ENCODE results near the gene IRF2.
"Not testable (repeated sequence)": the region's sequence is repeated elsewhere in the genome, so short reads cannot be mapped to it uniquely, and the experiment has no call there.

The IRF2 gene

DNA sequence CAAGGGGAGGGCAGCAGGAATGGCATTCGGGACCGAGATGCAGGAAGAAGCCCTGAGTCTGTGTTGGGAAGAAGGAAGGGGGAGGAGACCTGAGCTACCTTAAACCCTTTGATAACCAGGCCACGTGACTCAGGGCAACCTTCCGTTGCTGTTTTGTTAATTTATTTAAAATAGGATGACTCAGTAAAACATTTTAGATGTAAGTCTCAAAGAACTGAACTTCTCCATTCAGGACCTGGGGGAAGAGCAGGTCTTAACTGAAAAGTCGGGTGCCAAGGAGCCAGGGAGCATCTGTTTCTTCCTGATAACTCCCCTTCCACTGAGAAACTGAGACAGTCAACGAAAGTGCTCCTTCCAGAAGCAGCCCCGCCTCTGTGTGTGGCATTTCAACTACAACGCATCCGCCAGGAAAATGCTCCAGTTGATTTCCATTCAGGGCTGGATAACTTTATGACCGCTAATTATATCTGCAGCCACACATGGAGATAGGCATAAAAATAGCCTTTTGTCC, 88.0 kb downstream of the IRF2 start:
- DNase-seq, result no peak

DNA sequence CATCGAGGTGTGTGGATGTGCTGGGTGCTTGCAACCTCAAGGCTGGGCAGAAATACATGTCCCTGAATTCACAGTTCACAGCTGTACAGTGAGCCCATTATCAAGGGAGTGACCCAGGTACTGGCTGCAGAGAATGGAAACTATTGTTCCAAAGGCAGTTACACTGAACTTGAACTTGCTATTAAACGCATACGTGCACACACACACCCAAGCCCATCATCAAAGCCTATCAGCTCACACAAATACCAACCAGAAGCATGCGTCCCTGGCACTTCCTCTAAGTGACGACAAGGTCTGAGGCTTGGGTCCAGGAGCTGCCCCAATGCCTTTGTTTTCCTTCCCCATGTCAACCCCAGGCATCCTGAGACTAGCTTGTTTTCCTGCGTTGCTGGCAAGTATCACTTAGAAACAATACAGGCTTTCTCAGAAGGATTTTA, 88.6 kb downstream of the IRF2 start:
- peak; percentile 29 for DNase-seq

DNA sequence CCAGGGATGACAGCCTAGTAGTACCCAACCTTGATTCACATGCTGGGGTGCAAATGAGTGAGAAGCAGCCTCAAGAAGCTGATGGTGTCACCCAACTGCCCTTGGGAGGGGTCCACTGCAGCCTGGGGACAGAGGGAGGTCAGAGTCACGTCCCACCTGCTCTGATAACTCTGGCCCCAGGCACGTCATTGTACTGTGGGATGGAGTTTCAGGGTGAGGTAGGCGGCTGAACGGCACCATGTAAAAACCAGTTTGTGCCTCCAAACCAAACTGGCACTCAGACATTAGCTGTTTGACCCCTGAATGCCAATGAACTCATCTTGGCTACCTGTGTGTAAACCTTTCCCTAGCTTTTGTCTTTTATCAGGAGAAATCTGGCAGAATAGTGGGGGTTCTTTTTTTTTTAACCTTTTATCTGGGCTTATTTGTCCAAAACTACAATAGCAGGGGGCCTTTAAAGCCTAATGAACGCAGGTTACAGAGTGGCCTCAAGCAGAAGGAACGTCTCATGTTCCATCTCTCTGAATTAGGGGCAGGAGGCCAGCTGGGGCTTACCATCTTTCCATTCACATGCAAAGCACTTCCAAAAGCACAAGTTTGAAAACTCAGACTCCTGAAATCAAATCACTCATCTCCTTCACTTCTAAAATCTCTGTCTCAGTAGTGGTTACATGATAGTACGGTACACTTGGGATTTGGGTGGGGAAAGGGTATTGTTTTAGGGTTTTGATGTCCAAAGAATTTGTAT, 89.4 kb downstream of the IRF2 start:
- DNase-seq, result no peak

DNA sequence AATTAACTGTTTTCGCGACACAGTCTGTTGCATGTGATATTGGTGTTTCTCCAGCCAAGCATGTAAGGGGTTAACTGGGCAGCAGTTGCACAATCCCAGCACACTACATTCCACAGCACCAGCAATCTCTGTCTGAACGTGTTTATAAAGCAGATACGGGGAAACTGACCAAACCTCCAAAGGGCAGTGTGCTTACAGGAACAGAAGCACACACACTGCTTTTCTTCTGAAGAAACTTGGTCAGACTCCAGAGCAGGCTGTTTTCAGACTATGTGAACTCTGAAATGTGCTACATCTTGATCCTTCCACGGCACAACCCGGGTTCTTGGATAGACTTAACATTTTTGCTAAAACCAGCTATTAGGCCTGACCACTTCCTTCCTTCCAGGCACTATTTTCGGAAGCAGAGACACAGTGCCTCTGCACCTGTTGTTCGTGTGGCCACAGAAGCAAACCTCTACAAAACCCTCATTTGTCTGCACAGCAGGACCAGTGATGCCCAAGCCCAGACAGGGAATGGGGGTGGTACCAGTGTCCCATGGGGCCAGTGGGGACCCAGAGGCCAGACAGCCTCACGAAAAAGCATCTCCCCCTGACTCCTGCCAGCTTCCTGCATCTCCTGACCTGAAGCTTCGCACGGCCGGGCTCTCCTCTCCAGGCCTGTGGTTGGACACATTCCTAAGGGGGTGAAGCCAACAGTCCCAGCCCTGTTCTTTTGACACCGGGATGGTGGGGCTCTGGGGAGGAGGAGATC, 90.1 kb downstream of the IRF2 start:
- DNase-seq, result peak; percentile 30

- DNase-seq, result no peak
Measured at GRCh38 chr4:184383497-184384055, 90.8 kb downstream of the IRF2 start.

DNA sequence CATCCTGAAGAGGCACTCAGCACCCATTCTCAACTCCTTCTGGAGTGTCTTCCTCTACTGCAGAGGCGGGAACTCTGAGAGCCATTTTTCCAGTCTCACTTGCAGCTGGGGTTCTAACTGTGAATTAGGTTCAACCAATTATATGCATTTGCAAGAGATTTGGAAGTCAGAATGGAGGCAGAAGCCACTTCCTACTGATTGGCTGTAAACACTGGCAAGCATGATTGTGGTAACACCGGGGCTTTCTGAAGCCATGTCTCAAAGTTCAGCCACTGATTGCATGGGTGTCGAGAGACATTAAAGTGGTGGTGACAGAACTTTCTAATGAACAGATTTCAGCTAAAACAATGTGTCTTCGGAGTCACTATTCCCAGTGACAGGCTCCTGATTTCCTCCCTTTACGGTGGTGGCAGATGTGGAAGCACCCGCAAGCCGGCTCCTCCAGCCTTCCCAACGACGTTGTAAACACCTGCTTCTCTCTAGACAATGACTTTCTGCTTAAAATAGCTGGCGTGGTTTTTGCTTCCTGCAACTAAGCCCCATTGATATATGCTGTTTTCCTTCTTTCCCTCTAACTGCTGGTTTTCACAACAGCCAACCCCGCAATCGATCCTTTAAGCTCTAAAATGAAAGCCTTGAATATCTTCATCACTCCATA, 92.0 kb downstream of the IRF2 start:
- no peak for DNase-seq

DNA sequence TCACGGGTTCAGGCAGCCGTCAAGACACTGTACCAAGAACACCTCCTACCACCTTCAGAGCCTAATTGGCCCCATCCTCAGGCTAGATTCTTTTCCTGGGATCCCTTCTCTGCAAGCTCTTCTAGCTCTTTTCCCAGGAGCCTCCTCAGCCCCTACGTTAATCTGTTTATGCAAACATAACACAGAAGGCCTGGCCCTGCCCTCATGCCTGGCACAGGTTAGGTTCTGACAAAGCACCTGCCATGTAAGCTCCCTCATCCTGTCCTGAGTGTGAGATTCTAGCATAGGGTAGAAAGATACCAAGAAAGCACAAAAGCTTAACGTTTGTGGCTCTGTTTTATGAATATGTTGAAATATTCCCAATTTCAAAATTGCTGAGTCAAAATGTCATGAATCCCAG, 93.6 kb downstream of the IRF2 start:
- DNase-seq, result no peak

- not testable (repeated sequence) for DNase-seq
Measured at GRCh38 chr4:184380214-184380613, 94.1 kb downstream of the IRF2 start.

DNA sequence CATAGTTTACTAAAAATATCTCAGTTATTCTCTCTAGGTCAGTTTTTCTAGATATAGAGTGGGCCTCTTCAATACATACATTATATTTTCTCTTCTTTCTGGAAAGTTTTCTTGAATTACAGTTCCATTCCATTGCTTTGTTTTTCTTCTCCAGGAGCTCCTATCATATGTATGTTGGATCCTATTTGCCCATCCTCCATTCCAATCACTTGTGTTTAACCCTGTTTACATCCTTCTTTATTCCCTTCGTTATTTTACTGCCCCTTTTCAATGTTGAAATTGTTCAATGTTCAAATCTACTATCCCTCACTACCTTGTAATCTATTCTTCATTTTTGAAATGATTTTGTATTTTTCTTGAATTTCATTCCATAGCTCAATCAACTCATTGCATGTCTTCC, 97.4 kb downstream of the IRF2 start:
- no peak for DNase-seq

- DNase-seq, result no peak
Measured at GRCh38 chr4:184376126-184376838, 98.1 kb downstream of the IRF2 start.

DNA sequence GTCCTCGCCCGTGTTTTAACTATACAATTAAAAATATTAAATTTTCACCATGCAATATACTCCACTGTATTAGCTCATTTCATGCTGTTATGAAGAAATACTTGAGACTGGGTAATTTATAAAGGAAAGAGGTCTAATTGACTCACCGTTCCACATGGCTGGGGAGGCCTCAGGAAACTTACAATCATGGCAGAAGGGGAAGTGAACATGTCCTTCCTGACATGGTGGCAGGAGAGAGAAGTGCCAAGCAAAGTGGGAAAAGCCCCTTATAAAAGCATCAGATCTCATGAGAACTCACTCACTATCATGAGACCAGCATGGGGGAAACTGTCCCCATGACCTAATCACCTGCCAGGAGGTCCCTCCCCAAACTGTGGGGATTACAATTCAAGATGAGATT, 98.7 kb downstream of the IRF2 start:
- DNase-seq, result not testable (repeated sequence)

DNA sequence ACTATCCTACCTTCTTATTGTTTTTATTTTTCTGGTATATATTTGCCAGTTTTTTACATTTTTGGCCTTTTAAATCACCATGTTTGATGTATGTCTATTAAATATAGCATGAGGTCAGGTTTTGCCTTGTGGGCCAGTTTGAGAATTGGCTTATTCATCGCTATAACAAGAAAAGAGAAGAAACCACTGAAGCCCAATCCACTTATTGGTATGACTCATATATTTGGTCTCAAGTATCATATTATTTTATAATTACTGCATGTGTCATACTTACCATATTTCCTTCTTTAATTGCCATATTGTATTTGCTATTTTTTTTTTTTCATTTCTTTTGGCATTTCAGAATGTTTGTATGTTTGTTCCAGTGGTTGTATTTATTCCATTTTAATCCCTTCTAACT, 99.3 kb downstream of the IRF2 start:
- DNase-seq, result no peak

DNA sequence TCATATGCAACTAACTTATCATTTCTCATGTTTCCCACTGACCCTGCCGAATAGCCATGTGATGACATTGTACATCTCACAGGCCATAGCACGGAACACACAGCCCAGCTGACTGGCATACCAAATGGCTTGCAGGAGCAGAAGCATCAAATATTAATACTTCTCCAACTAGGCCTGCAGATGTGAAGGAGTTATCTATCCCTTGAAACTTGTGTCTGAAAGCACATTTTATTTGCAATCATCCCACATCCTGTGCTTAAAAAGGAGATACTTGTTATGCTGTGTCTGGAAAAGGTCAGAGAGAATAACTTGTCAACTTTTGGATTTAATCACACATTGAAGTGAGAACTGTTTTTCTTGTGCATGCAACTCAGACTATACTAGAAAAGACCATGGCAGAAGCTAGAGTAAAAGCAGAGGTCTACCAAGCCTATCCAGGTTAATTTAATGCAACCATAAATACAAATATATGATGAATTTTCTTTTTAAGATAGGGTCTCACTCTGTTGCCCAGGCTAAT, 100.4 kb downstream of the IRF2 start:
- DNase-seq, result no peak

GRCh38 chr4:184371390-184371787, 103.0 kb downstream of the IRF2 start:
- DNase-seq, result no peak

GRCh38 chr4:184370711-184371389, 103.5 kb downstream of the IRF2 start:
- no peak for DNase-seq

DNA sequence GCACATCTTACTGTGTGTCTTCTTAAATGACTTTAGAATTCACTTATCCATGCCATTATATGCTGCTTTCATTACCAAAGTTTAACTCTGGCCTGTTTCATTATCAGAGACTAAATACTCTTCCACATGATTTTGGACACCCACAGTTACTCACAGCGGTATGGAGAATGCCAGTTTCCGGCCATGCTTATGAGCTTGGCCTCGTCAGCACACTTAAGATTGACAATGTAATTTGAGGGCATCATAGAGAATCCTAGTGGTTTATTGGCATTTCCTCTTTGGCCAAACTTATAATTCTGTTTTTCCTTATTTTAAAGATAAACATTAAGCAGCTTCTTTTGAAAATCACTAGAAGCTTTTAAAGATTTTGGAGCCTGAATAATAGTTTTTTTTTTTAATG, 104.5 kb downstream of the IRF2 start:
- no peak for DNase-seq

DNA sequence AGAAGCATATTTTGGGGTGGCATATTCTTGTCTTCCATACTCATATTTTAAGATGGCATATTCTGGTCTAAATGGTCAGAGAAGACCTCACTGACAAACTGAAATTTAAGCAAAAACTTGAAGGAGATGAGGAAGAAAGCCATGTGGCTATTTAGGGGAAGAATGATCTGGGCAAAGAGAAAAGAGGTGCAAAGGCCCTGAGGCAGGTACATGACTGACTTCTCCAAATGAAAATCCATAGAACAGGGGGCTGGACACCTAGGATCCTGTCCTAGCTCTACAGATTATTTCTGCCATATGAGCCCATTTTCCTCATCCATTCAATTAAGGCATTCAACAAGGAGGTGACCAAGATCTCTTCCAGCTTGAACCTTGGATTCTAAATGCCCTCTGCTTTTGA, 105.6 kb downstream of the IRF2 start:
- DNase-seq, result no peak

DNA sequence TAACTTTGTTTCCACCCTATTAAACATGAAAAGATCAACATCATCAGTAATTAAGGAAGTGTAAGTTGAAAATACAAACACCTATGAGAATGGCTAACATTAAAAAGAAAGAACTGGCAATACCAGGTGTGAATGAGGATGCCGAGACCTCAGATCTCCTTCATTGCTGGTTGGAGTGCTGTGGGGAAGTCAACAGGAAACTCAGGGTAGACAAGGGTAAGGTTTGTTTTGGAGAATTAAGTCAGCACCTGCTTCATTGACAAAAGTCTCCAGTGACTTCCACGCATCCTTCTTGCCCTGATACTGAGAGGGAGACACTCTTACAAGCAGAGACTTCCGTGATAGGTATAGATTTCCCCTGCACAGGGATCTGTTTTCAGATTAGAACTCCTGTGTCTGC, 106.1 kb downstream of the IRF2 start:
- no peak for DNase-seq

GRCh38 chr4:184364100-184364921, 110.0 kb downstream of the IRF2 start:
- no peak for DNase-seq

DNA sequence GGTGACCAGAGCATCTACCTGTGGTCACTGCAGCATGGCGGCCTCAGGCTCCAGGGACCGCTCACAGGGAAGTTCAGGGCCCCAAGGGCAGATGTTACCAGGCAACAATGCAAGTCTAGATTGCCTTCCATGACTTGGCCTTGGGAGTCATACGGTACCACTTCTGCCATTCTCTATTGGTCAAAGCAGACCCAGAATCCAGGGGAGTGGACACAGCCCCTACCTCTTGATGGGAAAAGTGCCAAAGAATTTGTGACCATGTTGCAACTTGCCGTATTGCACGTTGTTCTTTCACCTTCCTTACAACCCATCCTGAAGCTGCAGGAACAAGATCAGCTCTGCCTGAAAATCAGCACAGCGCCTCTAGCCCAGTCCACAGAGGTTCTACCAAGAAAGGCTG, 111.1 kb downstream of the IRF2 start:
- no peak for DNase-seq

DNA sequence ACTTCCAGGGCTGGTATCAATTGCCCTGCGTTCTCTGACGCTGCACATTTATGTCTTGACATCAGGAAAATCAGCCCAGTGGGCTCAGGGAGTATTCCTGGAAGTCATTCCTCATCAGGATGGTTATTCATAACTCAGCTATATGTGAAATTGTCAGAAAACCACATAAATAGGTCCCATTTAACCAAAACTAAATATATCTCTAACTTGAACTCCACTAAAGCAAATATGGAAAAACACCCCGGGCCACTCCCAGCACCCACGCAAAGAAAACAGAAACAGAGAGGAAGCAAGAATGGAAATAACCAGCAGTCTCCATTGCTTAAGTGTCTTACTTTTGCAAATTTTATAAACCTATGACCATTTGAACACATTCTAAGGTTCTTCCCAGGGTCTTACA, 112.0 kb downstream of the IRF2 start:
- DNase-seq, result no peak

Data from midbrain (tissue), 1 donor.